ENCODE measurements around the gene GLRX5. TPM values are rescaled to one million over a fixed set of nuclear protein-coding genes. Genes with fewer than 3 reads are reported as not detected.

GLRX5 gene
- 67.9 TPM for total RNA-seq (ENCODE audit: insufficient read depth, low replicate concordance)

DNA sequence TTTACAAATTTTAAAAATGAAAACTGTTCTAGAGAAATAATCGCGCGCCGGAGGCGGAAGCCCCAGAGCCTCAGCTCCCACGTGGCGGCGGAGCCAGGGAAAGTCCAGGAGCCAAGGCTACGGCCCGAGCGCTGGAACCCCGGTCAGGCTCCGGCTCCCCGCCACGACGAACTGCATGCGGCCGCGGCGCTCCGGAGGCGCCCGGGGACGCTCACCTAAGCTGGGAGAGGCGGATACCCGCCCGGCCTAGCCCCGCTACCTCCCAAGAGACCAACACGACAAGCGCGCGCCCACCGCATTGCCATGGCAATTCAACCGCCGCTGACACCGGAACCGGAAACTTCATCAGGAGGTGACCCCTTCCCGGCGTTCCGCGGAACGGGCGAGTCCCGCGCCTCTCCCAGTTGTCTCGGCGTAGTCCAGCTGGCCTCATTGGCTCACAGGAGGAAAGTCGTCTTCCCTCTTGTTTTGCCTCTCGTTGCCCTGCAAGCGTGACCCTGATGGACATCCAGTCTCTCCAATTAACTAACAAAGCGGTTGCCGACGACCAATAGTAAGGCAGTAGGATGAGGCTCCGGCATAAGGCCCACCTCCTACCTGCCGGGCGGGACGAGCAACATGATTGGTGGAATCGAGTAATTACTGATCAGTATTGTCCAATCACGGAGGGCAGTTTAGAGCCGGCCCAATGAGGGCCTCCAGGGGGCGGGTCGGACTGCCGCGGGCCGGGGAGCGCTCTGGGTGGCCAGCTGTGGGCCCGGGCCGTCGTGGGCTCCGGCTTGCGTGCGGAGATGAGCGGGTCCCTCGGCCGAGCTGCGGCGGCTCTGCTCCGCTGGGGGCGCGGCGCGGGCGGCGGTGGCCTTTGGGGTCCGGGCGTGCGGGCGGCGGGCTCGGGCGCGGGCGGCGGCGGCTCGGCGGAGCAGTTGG, at the start of gene GLRX5:
Gene GLRX5 (plus strand): TSS at position 752 of the 927 bp plus-strand sequence. CDS start 40 bp downstream, at position 792.
- DNase-seq (ENCODE audit: low spot score), result peak; percentile 100

DNA sequence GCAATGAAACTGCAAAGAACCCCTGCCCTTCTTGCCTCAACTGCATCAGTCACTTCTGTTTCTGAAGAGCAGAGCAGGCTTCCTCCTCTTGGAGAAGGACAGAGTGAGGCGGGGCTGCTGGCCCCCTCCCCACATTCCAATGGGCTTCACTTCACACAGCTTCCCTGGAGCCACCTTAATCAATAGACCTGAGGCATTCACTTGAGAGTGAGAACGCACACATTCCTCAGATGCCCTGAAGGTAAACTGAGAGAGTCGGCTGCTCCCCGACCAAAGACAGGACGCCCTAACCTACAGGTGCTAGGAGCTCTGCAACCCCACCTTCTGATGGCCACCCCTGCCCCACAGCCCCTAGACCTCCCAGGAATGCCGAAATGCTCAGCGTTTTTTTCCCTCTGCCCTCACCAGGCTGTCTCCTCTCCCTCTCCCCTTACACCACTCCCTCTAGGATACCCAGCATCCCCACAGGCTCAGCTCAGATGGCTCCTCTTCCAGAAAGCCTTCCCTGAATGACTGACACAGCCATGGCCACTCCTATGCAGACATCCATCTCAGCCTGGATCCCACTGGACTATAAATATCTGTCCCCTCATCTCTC, 49.5 kb upstream of the GLRX5 start:
- DNase-seq (ENCODE audit: low spot score), result no peak

DNA sequence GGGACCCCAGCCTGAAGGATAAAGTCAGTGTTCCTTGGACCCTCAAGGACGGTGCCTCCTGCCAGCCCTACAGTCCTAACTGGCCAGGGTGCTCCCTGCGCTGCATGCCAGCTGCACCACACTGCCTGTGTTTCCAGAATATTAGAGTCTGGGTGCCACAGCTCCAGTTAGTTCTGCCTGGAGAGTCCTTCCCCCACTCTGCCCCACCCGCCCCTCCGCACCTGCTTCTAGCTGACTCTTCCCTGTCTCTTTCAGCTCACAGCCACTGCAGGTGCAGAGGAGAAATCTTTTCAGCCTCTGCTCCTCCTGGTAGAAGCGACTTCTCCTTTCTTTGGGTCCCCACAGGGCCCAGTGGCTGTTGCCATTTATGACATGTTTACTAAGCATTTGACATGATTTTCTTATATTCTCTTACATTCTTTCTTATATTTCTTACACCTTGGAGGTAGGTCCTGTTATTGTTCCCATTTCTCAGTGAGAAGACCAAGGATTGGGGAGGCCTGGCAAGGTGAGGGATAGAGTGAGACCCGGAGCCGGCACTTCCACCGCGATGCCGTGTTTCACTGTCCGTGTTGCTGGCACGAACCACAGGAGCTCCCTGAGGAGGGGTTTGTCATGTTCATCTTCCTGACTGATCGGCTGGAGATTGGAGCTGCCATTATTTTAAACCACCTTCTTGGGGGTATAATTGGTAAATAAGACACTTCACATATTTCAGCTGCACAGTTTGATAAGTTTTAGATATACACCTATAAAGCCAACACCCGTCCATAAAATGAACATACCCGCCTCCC, 47.8 kb upstream of the GLRX5 start:
- DNase-seq (ENCODE audit: low spot score), result no peak

DNA sequence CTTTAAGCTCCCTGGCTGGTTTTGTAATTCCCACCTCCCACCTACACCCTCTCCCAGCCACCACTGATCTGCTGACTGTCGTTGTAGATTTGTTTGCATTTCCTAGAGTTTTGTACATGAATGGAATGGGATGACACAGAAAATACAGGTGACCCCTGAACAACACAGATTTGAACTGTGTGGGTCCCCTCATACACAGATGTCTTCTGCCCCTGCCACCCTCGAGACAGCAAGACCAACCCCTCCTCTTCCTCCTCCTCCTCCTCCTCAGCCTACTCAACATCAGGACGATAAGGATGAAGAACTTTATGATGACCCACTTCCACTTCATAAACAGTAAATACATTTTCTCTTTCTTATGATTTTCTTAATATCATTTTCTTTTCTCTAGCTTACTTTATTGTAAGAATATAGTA, 47.2 kb upstream of the GLRX5 start:
- no peak for DNase-seq (ENCODE audit: low spot score)

DNA sequence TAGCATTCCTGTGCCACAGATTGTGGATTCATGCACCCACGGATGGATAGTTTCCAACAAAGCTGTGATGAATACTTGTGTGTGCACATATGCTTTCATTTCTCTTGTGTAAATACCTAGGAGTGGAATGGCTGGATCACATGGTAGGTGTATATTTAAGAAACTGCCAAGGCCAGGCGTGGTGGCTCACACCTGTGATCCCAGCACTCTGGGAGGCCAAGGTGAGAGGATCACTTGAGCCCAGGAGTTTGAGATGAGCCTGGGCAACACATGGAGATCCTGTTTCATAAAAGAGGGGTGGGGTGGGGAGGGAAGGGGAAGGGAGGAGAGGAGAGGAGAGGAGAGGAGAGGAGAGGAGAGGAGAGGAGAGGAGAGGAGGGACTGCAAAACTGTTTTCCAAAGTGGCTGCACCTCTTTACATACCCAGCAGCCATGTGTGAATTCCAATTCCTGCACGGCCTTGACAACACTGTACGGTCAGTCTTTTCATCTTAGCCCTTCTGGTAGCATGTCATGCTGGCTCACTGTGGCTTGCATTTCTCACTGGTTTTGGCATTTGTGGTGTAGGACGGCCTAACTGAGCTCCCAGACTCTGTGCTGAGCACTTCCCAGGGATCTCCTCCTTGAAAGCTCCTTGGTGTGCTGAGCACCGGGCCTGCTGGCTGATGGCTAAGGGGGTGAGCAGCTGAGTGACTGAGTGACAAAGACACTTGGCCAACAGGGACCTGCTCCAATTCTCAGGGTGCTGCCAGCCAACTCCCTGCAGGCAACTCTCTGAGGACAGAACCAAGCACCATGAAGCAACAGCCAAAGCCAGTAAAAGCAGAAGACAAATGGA, 46.3 kb upstream of the GLRX5 start:
- no peak for DNase-seq (ENCODE audit: low spot score)

DNA sequence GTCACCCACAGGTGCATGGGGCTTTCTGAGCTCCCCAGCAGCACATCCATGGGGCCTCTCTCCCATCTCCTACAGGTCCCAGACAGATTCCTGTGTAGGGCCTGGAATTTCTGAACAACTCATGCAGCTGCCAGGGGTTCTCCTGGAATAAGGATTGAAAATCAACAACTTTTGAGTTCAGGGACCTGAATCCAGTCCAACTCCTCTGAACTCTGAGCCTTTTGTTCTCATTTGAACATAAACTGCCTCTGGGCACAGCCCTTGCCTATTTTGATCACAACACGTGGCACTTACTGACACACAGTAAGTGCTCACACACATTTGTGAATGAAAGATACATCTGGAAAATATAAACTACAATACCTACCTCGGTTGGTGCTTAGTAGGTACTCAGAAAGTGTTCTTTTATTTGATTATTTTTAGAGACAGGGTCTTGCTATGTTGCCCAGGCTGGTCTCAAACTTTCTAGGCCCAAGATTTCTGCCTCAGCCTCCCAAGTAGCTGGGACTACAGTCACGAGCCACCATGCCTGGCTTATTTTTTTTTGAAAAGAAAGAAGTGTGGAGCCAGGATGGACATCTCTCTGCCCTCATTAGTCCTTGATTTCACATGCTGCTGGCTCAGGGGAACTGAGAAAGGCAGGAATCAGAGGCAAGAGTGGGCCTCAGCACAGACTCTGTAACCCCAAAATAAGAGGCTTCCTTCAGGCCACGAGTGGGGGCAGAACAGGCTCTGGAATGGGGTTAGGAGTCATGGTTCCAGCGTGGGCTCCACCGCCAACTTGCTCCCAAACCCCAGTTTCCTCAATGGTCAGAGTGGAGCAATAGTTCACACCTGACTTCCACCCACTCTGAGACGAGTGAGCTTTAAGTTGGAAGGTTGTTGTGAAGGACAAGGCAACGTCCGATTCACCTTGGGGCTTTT, 45.4 kb upstream of the GLRX5 start:
- no peak for DNase-seq (ENCODE audit: low spot score)

DNA sequence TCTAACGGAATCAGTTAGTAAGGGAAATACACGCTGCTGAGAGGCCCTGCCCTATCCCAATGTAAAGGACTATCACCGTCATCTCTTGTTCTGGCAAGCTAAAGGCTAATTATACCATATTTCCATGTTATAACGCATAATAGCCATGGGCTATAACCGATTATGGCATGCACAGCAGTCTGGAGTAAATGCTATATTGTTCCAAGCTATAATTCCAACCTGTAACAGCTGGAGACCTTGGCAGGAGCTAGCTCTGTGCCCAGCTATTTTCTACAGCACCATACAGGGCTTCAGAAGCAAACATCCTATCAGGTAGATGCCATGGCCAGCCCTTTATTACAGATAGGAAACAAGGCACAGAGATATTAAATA, 44.7 kb upstream of the GLRX5 start:
- no peak for DNase-seq (ENCODE audit: low spot score)

DNA sequence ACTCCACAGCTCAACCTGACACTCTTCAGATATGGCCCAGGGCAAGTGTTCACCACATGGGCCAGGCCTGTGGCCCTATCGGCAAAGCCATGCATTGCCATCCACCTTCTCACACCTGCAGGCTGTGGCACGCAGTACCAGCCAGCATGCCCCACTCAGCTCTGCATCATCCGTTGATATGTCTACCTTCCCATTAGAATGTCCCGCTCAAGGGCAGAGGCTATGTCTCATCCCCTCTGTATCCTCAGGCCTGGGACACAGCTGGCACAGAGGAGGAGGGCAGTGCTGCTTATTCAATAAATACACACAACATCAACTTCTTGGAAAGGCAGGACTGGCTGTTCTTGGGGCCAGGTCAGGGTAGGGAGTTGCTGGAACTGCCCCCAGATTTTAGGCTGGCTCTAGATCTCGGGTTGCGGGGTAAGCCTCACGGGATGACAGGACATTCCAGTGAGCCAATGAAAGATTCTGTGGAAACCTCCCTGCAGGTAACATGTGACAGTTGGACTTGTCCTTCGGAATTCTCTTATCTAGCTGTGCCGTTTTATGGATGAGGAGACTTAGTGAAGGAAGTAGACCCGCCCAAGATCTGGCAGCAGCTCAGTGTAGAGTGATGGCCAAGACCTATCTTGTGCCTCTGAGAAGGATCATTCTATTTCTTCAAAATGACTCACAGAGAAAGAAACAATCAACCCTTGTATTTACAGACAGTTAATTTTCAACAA, 44.0 kb upstream of the GLRX5 start:
- peak; percentile 61 for DNase-seq (ENCODE audit: low spot score)

DNA sequence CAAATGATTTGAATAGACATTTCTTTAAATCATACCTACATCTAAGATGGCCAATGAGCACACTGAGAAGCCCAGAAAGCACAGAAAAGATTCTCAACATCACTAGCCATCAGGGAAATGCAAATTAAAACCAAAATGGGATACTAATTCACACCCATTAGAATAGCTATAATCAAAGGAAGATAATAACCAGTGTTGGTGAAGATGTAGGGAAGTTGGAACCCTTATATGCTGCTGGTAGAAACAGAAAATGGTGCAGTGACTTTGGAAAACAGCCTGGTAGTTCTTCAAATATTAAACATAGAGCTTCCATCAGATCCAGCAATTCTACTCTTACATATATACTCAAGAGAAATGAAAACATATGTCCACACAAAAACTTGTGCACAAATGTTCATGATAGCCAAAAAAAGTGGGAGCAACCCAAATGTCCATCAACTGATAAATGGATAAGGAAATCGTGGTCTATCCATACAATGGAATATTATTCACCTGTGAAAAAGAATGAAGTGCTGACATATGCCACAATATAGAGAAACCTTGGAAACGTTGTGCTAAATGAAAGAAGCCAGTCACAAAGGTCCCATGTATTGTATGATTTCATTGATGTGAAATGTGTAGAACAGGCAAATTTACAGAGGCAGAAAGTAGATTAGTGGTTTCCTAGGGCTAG, 42.8 kb upstream of the GLRX5 start:
- DNase-seq (ENCODE audit: low spot score), result no peak

DNA sequence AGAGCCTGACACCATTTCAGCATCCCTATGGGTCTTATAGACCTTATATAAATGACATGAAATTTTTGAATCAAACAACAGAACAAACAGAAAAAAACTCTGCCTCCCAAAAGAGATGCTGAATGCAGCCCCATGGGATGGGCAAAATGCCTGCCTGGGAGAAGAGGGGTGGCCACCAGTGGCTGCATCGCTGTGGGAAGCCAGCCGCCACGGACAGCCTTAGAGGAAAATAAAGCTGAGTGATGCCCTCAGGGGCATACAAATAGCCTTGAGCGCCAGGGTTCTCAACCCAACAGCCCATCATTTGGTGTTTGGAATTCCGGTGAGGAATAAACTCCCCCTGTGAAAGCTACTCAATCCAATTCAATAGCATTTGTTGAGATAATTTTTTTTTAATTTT, 41.3 kb upstream of the GLRX5 start:
- DNase-seq (ENCODE audit: low spot score), result no peak

DNA sequence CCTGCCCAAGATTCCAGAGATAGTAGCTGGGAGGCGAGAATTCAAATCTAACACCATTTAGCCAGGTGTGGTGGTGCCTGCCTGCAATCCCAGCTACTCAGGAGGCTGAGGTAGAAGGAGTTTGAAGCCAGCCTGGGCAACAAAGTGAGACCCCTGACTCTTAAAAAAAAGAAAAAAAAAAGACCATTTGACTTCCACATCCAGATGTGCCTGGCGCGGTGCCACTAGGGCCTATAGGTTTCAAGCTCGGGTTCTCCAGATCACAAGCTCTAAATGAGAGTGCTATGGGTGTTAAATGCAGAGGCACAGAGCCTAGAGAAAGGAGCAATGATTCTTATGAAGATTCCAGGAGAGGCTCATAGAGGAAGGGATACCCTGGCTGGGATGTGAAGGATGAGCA, 40.9 kb upstream of the GLRX5 start:
- no peak for DNase-seq (ENCODE audit: low spot score)

DNA sequence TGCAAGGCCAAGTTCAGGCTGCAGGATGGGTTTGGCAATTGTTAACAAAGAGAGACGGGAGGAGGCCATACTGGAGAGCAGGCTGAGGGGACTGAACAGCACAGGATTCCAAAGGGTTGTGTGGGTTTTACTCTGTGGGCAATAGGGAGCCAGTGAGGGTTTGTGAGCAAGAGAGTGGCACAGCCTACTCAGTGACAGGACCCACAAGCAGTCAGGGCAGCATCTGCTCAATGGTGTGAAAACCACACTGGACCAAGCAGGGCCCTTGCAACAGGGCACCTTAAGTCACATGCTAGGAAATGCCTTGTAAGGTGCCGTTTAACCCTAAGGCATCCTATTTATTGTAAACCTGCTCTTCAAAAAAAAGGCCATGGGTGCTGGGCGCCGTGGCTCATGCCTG, 40.4 kb upstream of the GLRX5 start:
- no peak for DNase-seq (ENCODE audit: low spot score)

DNA sequence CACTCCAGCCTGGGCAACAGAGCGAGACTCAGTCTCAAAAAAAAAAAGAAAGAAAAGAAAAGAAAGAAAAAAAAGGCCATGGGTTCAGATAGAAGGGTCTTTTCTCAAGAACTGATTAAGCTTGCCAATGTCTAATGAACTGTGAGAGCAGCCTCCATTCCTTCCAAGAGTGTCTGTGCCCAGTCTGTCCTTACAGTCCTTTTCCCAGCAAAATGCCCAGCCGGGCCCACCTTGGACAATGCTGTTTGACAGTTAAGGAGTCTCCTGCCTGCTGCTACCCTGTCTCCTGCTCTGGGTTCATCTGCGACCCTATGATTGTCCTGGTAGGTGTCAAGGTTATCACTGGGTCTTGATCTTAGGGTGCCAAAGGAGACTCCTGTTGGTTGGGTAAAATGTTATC, 39.8 kb upstream of the GLRX5 start:
- no peak for DNase-seq (ENCODE audit: low spot score)

DNA sequence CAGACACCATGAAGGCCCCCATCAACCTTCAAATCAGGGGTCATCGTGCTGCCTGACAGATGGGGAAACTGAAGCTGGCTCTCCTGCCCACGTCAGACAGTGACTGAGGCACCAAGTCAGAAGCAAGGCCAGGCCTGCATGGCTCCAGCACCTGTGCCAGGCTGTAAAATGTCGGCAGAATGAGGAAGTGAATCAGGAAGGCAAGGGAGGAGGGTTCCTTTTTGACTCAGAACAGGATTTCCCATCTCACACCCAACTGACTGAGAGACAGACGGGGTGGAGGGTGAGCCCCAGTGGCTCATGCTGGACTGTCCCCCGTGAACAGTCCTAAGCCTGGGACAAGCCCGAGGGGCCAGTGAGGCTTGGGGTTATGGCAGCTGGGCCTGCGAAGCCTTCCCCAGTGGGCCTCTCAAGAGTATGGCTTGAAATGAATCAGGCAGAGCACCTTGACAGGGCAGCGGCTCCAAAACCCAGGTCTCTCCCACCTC, 39.3 kb upstream of the GLRX5 start:
- no peak for DNase-seq (ENCODE audit: low spot score)

DNA sequence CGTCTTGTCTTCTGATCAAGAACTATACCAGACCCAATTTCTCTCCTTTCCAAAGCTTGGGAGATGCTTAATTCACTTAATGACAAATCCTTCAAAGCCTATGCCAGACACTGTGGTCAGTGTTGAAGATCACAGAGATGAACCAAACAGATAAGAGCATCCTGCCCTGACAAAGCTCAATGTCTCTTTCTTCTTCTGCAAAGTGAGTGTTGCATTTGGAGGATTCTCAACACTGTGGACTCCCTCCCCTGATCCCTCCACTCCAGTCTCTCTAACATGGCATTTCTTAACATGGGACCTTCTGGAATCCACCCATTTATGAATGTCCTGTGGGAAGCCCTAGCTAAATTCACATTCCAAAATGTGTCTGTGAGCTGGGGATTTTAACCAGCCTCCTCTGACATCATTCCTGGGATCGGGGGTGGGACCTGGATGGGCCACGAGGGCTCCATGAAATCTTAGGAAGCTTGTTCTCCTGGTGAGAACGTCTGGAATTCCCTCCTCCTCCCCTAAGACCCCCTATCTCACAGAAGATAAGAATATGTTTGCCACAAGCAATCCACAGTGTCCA, 38.7 kb upstream of the GLRX5 start:
- peak; percentile 55 for DNase-seq (ENCODE audit: low spot score)

DNA sequence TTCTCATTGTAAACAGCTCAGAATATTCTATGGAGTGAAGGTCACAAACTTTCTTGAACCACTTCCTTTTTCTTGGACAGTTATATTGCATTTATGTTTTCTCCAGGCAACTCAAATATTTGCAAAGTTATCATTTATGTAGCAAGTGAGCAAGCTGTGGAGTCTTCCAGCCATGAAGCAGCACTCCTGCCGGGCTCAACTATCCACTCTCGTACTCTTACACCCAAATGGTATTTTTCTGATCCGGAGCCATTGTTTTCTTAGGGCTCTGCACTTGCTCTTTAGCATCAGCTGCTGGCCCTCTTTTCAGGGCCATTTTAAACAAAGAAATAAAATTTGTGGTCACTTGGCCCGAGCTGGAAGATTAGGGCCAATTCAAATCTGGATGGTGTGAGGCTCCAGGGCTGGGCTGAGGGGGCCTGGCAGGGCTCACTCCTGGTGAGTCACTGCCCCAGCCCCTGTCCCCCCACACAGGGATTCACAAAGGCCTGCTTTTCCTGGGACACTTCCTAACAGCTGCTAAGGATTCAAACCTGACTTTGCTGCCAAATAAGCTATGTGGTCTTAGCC, 38.1 kb upstream of the GLRX5 start:
- DNase-seq (ENCODE audit: low spot score), result peak; percentile 77

DNA sequence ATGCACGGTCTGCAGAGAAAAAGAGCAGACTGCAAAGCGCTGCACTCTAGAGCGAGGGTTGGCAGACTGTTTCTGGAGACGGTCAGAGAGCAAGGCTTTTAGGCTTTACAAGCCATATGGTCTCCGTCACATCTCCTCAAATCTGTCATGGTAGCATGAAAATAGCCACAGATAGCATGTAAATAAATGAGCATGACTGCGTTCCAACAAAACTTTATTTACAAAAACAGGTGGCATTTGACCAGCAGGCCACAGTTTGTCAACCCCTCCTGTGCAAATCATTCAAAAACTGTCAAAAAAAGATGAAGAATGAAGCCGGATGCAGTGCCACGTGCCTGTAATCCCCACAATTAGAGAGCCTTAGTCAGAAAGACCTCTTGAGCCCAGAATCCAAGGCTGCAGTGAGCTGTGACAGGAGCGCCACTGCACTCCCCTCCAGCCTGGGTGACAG, 37.3 kb upstream of the GLRX5 start:
- peak; percentile 70 for DNase-seq (ENCODE audit: low spot score)

All from umbilical cord (tissue), 2 donors.